ENCODE data around the gene ZNF451. TPM values are rescaled to one million over a fixed set of nuclear protein-coding genes. Genes with fewer than 3 reads are reported as not detected.

Gene ZNF451
- total and polyA plus RNA-seq, 4 donors: 5.5 to 108 (median 33.8) TPM

DNA sequence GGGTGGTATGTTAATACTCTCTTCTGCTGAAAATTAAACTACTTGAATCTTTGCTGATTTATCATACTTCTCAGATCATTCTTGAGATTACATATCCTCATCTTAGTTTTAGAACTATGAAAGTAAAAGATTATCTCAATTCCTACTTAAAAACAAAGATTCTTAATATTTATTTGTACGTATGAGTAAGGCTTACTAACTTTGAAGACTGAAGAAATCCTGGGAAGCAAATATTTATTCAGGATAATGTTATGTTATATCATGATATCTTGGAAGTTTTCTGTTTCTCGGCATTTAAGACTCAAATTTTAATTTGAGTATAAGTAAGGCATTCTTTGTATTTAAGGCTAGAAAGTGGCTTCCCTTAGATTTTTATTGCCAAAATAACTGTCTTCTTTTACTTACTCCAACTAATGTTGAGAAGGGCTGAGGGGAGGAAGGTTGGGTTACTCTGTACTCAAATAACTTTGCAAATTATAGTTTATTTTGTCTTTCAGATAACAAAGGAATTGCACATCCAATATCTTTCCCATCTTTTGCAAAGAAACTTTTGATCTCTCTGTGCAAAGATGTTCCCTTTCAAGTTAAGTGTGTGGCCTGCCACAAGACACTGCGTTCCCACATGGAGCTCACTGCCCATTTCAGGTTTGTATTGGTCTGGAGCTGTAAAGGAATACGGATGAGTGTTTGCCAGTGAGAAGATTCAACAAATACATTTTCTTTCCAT lies 51.6 kb downstream of the ZNF451 start:
- no peaks in the 10 kb centered on the region for H3K27me3 ChIP-seq (ENCODE audit: control insufficient read depth in 4 of 4, insufficient read depth in 4 of 4, low read length in 3 of 4)
- H3K4me3 ChIP-seq (ENCODE audit: low read depth in 1 of 3, low read length in 3 of 3): no peak overlapping the region
- TF ChIP-seq GABPA (IDR thresholded peaks at IDR 0.05 in 1 of 2, conservative IDR thresholded peaks at IDR 0.05 in 1 of 2) (no peak), HNF4G (IDR thresholded peaks at IDR 0.05) (no peak)
- no peak overlapping the region for H3K27ac ChIP-seq (ENCODE audit: low read depth in 1 of 2, low read length in 2 of 2)
- H3K36me3 ChIP-seq (ENCODE audit: control insufficient read depth in 4 of 4, insufficient read depth in 3 of 4, low read depth in 1 of 4, low read length in 3 of 4): peaks cover 0 to 20% (median 13%) of the 10 kb centered on the region in 4 donors
- DNase-seq (ENCODE audit: low spot score): no peak
- no peaks in the 10 kb centered on the region for H3K4me1 ChIP-seq (ENCODE audit: control insufficient read depth in 4 of 4, insufficient read depth in 4 of 4, low read length in 3 of 4)
- no peaks in the 10 kb centered on the region for H3K9me3 ChIP-seq (ENCODE audit: control insufficient read depth in 4 of 4, low read length in 3 of 4)
- H3K9ac ChIP-seq (ENCODE audit: low read depth in 1 of 2, low read length in 2 of 2): no peak overlapping the region
- whole genome bisulfite sequencing: 98% methylated on average over 4 of the region's 4 CpGs

DNA sequence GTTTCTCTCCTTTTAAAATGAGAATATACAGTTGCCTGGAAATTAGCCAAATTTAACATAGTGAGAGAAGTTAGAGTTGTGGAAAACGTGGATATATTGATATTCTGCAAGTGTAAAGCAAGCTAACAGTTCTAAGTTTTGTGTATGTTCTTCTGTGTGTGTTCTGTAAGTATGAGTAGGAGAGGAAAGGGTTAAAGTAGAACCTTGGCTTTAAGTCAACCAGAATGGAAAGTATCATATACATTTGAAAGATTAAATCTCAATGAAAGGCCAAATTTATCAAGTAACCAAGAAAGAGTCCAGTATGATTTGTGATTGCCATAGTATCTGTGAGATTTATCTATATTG lies 52.2 kb downstream of the ZNF451 start:
- H3K27me3 ChIP-seq (ENCODE audit: control insufficient read depth in 4 of 4, insufficient read depth in 4 of 4, low read length in 3 of 4): no peaks in the 10 kb centered on the region
- H3K9ac ChIP-seq (ENCODE audit: low read depth in 1 of 2, low read length in 2 of 2): no peak overlapping the region
- TF ChIP-seq RXRA (IDR thresholded peaks at IDR 0.05) (no peak), JUND (IDR thresholded peaks at IDR 0.05) (no peak), FOXA1 (IDR thresholded peaks at IDR 0.05) (no peak), TAF1 (conservative IDR thresholded peaks at IDR 0.05) (no peak), FOXA2 (IDR thresholded peaks at IDR 0.05) (no peak), SP1 (IDR thresholded peaks at IDR 0.05) (no peak), GABPA (IDR thresholded peaks at IDR 0.05 in 1 of 2, conservative IDR thresholded peaks at IDR 0.05 in 1 of 2) (no peak), NR2F2 (IDR thresholded peaks at IDR 0.05) (no peak), YY1 (IDR thresholded peaks at IDR 0.05) (no peak), HNF4G (IDR thresholded peaks at IDR 0.05) (no peak)
- TF ChIP-seq, protein P1, sequence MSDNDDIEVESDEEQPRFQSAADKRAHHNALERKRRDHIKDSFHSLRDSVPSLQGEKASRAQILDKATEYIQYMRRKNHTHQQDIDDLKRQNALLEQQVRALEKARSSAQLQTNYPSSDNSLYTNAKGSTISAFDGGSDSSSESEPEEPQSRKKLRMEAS (IDR thresholded peaks at IDR 0.05): no peak
- TF ChIP-seq, protein P2, sequence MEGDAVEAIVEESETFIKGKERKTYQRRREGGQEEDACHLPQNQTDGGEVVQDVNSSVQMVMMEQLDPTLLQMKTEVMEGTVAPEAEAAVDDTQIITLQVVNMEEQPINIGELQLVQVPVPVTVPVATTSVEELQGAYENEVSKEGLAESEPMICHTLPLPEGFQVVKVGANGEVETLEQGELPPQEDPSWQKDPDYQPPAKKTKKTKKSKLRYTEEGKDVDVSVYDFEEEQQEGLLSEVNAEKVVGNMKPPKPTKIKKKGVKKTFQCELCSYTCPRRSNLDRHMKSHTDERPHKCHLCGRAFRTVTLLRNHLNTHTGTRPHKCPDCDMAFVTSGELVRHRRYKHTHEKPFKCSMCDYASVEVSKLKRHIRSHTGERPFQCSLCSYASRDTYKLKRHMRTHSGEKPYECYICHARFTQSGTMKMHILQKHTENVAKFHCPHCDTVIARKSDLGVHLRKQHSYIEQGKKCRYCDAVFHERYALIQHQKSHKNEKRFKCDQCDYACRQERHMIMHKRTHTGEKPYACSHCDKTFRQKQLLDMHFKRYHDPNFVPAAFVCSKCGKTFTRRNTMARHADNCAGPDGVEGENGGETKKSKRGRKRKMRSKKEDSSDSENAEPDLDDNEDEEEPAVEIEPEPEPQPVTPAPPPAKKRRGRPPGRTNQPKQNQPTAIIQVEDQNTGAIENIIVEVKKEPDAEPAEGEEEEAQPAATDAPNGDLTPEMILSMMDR (IDR thresholded peaks at IDR 0.05; ENCODE audit: low read depth, low read length, missing input control): no peak
- TF ChIP-seq, protein P3, sequence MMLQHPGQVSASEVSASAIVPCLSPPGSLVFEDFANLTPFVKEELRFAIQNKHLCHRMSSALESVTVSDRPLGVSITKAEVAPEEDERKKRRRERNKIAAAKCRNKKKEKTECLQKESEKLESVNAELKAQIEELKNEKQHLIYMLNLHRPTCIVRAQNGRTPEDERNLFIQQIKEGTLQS (IDR thresholded peaks at IDR 0.05): no peak
- TF ChIP-seq, protein P4, sequence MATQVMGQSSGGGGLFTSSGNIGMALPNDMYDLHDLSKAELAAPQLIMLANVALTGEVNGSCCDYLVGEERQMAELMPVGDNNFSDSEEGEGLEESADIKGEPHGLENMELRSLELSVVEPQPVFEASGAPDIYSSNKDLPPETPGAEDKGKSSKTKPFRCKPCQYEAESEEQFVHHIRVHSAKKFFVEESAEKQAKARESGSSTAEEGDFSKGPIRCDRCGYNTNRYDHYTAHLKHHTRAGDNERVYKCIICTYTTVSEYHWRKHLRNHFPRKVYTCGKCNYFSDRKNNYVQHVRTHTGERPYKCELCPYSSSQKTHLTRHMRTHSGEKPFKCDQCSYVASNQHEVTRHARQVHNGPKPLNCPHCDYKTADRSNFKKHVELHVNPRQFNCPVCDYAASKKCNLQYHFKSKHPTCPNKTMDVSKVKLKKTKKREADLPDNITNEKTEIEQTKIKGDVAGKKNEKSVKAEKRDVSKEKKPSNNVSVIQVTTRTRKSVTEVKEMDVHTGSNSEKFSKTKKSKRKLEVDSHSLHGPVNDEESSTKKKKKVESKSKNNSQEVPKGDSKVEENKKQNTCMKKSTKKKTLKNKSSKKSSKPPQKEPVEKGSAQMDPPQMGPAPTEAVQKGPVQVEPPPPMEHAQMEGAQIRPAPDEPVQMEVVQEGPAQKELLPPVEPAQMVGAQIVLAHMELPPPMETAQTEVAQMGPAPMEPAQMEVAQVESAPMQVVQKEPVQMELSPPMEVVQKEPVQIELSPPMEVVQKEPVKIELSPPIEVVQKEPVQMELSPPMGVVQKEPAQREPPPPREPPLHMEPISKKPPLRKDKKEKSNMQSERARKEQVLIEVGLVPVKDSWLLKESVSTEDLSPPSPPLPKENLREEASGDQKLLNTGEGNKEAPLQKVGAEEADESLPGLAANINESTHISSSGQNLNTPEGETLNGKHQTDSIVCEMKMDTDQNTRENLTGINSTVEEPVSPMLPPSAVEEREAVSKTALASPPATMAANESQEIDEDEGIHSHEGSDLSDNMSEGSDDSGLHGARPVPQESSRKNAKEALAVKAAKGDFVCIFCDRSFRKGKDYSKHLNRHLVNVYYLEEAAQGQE (IDR thresholded peaks at IDR 0.05): no peak
- TF ChIP-seq, protein P5, sequence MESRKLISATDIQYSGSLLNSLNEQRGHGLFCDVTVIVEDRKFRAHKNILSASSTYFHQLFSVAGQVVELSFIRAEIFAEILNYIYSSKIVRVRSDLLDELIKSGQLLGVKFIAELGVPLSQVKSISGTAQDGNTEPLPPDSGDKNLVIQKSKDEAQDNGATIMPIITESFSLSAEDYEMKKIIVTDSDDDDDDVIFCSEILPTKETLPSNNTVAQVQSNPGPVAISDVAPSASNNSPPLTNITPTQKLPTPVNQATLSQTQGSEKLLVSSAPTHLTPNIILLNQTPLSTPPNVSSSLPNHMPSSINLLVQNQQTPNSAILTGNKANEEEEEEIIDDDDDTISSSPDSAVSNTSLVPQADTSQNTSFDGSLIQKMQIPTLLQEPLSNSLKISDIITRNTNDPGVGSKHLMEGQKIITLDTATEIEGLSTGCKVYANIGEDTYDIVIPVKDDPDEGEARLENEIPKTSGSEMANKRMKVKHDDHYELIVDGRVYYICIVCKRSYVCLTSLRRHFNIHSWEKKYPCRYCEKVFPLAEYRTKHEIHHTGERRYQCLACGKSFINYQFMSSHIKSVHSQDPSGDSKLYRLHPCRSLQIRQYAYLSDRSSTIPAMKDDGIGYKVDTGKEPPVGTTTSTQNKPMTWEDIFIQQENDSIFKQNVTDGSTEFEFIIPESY (IDR thresholded peaks at IDR 0.05): no peak
- no peak overlapping the region for H3K27ac ChIP-seq (ENCODE audit: low read depth in 1 of 2, low read length in 2 of 2)
- peaks cover 0 to 21% (median 14%) of the 10 kb centered on the region in 4 donors for H3K36me3 ChIP-seq (ENCODE audit: control insufficient read depth in 4 of 4, insufficient read depth in 3 of 4, low read depth in 1 of 4, low read length in 3 of 4)
- DNase-seq (ENCODE audit: low spot score): no peak
- H3K4me3 ChIP-seq (ENCODE audit: low read depth in 1 of 3, low read length in 3 of 3): no peak overlapping the region
- WGBS: 91% methylated on average over 1 of the region's 1 CpG
- no peaks in the 10 kb centered on the region for H3K4me1 ChIP-seq (ENCODE audit: control insufficient read depth in 4 of 4, insufficient read depth in 4 of 4, low read length in 3 of 4)
- no peaks in the 10 kb centered on the region for H3K9me3 ChIP-seq (ENCODE audit: control insufficient read depth in 4 of 4, low read length in 3 of 4)
